ENCODE results near the gene CAMK1D. TPM values are rescaled to one million over a fixed set of nuclear protein-coding genes. Genes with fewer than 3 reads are reported as not detected.
"Not testable (repeated sequence)": the region's sequence is repeated elsewhere in the genome, so short reads cannot be mapped to it uniquely, and the experiment has no call there.

Gene CAMK1D
- total RNA-seq, 1 experiment from 2014 or later, result 3.8 TPM

GRCh38 chr10:12332572-12333379 lies 16.6 kb upstream of the CAMK1D start:
- Histone ChIP-seq H3K9me3 (replicated peaks) (no peaks in the 10 kb centered on the region), H3K36me3 (no peaks in the 10 kb centered on the region), H3K27me3 (replicated peaks) (no peaks in the 10 kb centered on the region), H3K4me3 (no peak overlapping the region), H3K4me1 (replicated peaks) (peaks cover 31% of the 10 kb centered on the region), H3K27ac (peak overlapping the region; percentile 97)
- no peak for DNase-seq (ENCODE audit: low read depth in 1 of 2, low spot score in 2 of 2)

DNA sequence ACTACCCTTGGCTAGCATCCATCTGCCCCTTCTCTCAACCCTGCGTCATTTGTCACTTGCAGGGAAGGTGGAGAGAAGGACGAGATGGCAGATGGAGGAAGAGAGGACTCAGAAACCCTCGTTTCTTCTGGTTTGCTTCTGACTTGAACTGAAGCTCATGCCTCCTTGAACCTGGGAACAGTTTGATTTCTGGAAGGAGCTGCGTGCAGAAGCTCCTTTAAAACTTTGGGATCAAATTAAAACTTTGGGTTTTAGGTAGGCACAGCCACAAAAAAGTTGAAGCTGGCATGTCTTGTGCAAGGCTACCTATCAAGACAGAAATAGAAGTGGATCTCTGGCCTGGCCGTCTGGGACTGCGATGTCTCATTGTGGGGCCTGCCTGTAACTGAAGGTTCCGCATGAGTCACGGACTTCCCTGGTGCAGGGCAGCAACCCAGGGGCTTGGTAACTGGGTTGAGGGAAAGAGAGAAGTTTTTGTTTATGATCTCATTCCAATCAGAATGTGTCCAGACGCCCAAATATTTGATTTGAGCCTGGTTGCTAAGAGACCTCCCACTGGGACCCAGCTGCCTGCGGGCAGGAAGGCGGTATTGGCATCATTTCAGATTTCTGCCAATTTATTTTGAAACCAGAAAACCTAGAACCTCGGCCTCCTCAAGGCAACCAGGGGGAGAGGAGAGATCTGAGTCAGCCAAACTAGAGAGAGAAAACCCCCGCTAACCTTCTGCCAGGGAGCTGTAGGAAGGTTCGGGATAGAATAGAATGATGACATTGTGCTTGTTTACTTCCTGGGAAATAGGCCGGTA lies 15.8 kb upstream of the CAMK1D start:
- H3K9me3 ChIP-seq (replicated peaks), result no peaks in the 10 kb centered on the region
- peak; percentile 97 to 99 for DNase-seq (ENCODE audit: low read depth in 1 of 2, low spot score in 2 of 2)
- H3K27ac ChIP-seq, result peak overlapping the region; percentile 97
- H3K4me3 ChIP-seq, result no peak overlapping the region
- peaks cover 39% of the 10 kb centered on the region for H3K4me1 ChIP-seq (replicated peaks)
- H3K27me3 ChIP-seq (replicated peaks), result no peaks in the 10 kb centered on the region
- no peaks in the 10 kb centered on the region for H3K36me3 ChIP-seq

DNA sequence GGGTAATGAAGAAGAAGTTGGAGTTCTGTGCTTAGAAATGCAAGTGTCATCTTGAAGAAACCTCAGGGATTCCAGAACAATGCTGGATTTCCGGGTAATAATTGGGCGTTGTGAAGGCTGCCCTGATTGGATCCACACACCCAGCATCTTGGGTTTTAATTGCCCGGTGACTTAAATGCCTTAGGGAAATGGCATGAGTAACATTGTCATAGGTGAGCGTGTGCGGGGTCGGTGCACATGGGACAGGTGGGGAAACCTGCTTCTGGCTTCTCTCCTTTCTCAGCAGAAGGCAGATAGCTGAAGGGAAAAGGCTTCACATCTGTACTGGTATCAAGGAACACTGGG lies 15.2 kb upstream of the CAMK1D start:
- DNase-seq (ENCODE audit: low read depth in 1 of 2, low spot score in 2 of 2), result no peak
- H3K36me3 ChIP-seq, result no peaks in the 10 kb centered on the region
- peak overlapping the region; percentile 97 for H3K27ac ChIP-seq
- no peak overlapping the region for H3K4me3 ChIP-seq
- H3K4me1 ChIP-seq (replicated peaks), result peaks cover 42% of the 10 kb centered on the region
- H3K9me3 ChIP-seq (replicated peaks), result no peaks in the 10 kb centered on the region
- H3K27me3 ChIP-seq (replicated peaks), result no peaks in the 10 kb centered on the region

DNA sequence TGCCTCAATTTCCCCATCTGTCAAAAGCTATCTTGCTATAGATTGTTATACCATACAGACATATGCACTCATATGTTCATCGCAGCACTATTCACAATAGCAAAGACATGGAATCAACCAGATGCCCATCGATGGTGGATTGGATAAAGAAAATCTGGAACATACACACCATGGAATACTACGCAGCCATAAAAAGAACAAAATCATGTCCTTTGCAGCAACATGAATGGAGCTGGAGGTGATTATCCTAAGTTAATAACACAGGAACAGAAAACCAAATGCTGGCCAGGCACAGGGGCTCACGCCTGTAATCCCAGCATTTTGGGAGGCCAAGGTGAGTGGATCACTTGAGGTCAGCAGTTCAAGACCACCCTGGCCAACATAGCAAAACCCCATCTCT lies 14.2 kb upstream of the CAMK1D start:
- not testable (repeated sequence) for H3K27ac ChIP-seq; H3K27me3 ChIP-seq (replicated peaks); H3K36me3 ChIP-seq; H3K4me3 ChIP-seq; H3K9me3 ChIP-seq (replicated peaks); DNase-seq (ENCODE audit: low read depth in 1 of 2, low spot score in 2 of 2)
- peaks cover 39% of the 10 kb centered on the region for H3K4me1 ChIP-seq (replicated peaks)

- Histone ChIP-seq H3K9me3 (replicated peaks) (no peaks in the 10 kb centered on the region), H3K36me3 (no peaks in the 10 kb centered on the region), H3K4me1 (replicated peaks) (peaks cover 36% of the 10 kb centered on the region), H3K4me3 (no peak overlapping the region), H3K27ac (no peak overlapping the region), H3K27me3 (replicated peaks) (no peaks in the 10 kb centered on the region)
- DNase-seq (ENCODE audit: low read depth in 1 of 2, low spot score in 2 of 2), result peak in 1 of 2 experiments; percentile 51
Observed at GRCh38 chr10:12337453-12338372, 11.6 kb upstream of the CAMK1D start.

- DNase-seq (ENCODE audit: low read depth in 1 of 2, low spot score in 2 of 2), result no peak
- H3K4me3 ChIP-seq, result no peak overlapping the region
Observed at GRCh38 chr10:12338981-12339380, 10.4 kb upstream of the CAMK1D start.

GRCh38 chr10:12340371-12340770 lies 9.0 kb upstream of the CAMK1D start:
- Histone ChIP-seq H3K4me1 (replicated peaks) (peaks cover 18% of the 10 kb centered on the region), H3K9me3 (replicated peaks) (no peaks in the 10 kb centered on the region), H3K27ac (no peak overlapping the region), H3K4me3 (no peak overlapping the region), H3K36me3 (no peaks in the 10 kb centered on the region), H3K27me3 (replicated peaks) (no peaks in the 10 kb centered on the region)
- no peak for DNase-seq (ENCODE audit: low read depth in 1 of 2, low spot score in 2 of 2)

More at GRCh38 chr10:12338981-12339380, 10.4 kb upstream of the CAMK1D start:
- Histone ChIP-seq H3K36me3 (no peaks in the 10 kb centered on the region), H3K9me3 (replicated peaks) (no peaks in the 10 kb centered on the region), H3K4me1 (replicated peaks) (peaks cover 27% of the 10 kb centered on the region), H3K27ac (no peak overlapping the region), H3K27me3 (replicated peaks) (no peaks in the 10 kb centered on the region)

DNA sequence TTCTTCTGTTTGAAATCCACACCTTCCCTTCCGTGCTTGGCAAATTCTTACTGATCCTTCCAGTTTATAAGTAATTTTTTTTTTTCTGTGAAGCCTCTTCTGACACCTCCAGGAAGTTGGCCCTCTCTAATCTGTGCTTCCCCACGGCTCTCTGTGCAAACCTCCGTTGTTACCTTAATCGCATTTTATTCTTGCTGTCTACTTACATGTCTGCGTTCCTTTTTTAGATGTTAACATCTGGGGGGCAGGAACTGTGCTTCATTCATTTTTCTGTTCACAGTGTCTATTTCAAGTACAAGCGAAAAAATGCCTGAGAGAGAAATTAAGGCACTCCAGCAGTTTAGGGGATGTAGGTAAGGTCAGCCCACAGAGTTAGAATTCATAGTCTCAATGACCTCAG lies 8.4 kb upstream of the CAMK1D start:
- no peak for DNase-seq (ENCODE audit: low read depth in 1 of 2, low spot score in 2 of 2)
- H3K27ac ChIP-seq, result no peak overlapping the region
- no peaks in the 10 kb centered on the region for H3K36me3 ChIP-seq
- no peaks in the 10 kb centered on the region for H3K9me3 ChIP-seq (replicated peaks)
- H3K4me1 ChIP-seq (replicated peaks), result peaks cover 18% of the 10 kb centered on the region
- no peak overlapping the region for H3K4me3 ChIP-seq
- no peaks in the 10 kb centered on the region for H3K27me3 ChIP-seq (replicated peaks)

GRCh38 chr10:12341526-12341925 lies 7.8 kb upstream of the CAMK1D start:
- no peaks in the 10 kb centered on the region for H3K36me3 ChIP-seq
- H3K4me1 ChIP-seq (replicated peaks), result peaks cover 18% of the 10 kb centered on the region
- H3K27ac ChIP-seq, result no peak overlapping the region
- no peaks in the 10 kb centered on the region for H3K27me3 ChIP-seq (replicated peaks)
- H3K9me3 ChIP-seq (replicated peaks), result no peaks in the 10 kb centered on the region
- DNase-seq (ENCODE audit: low read depth in 1 of 2, low spot score in 2 of 2), result no peak
- H3K4me3 ChIP-seq, result no peak overlapping the region

- Histone ChIP-seq H3K27ac (no peak overlapping the region), H3K9me3 (replicated peaks) (no peaks in the 10 kb centered on the region; the same call in 1 of the 2 replicates), H3K4me1 (replicated peaks) (peaks cover 4% of the 10 kb centered on the region), H3K36me3 (no peaks in the 10 kb centered on the region), H3K27me3 (replicated peaks) (no peaks in the 10 kb centered on the region), H3K4me3 (no peak overlapping the region)
- no peak for DNase-seq (ENCODE audit: low read depth in 1 of 2, low spot score in 2 of 2)
Observed at GRCh38 chr10:12344375-12345110, 4.8 kb upstream of the CAMK1D start.

- no peak for DNase-seq (ENCODE audit: low read depth in 1 of 2, low spot score in 2 of 2)
- H3K36me3 ChIP-seq, result peaks cover 4% of the 10 kb centered on the region; the same call in 1 of the 2 replicates
- no peak overlapping the region for H3K4me3 ChIP-seq
- H3K27ac ChIP-seq, result no peak overlapping the region
- no peaks in the 10 kb centered on the region; the same call in 1 of the 2 replicates for H3K9me3 ChIP-seq (replicated peaks)
- H3K4me1 ChIP-seq (replicated peaks), result peaks cover 17% of the 10 kb centered on the region
- no peaks in the 10 kb centered on the region for H3K27me3 ChIP-seq (replicated peaks)
Observed at GRCh38 chr10:12346707-12347106, 2.6 kb upstream of the CAMK1D start.

GRCh38 chr10:12348294-12348869 lies 965 bp upstream of the CAMK1D start:
- Histone ChIP-seq H3K27me3 (replicated peaks) (no peaks in the 10 kb centered on the region), H3K27ac (no peak overlapping the region), H3K4me1 (replicated peaks) (peaks cover 17% of the 10 kb centered on the region), H3K9me3 (replicated peaks) (no peaks in the 10 kb centered on the region; the same call in 1 of the 2 replicates), H3K4me3 (peak overlapping the region; percentile 76), H3K36me3 (peaks cover 4% of the 10 kb centered on the region; the same call in 1 of the 2 replicates)
- DNase-seq (ENCODE audit: low read depth in 1 of 2, low spot score in 2 of 2), result peak in 1 of 2 experiments; percentile 17

All from SJSA1 (cell line).